ENCODE data around the gene STXBP4.
A peak's percentile ranks its signal among the peaks of the same experiment; 100 is the strongest.

Gene STXBP4

GRCh38 chr17:54992797-54993639 lies 24.5 kb downstream of the STXBP4 start:
- no peaks in the 10 kb centered on the region for H3K27me3 ChIP-seq (ENCODE audit: low read length)
- H3K9me3 ChIP-seq (ENCODE audit: insufficient read depth, low read length) = no peaks in the 10 kb centered on the region
- no peaks in the 10 kb centered on the region for H3K79me2 ChIP-seq (ENCODE audit: insufficient read depth, low read length)
- no peak overlapping the region for H2AFZ ChIP-seq (ENCODE audit: low read depth, low read length, severe bottlenecking)
- no peak overlapping the region for H3K4me3 ChIP-seq (ENCODE audit: insufficient read depth, low read length, poor library complexity, severe bottlenecking)
- no peaks in the 10 kb centered on the region for H3K9me2 ChIP-seq (replicated peaks; ENCODE audit: insufficient read depth, low read length)
- H4K20me1 ChIP-seq (ENCODE audit: low read depth, low read length) = no peaks in the 10 kb centered on the region
- TF ChIP-seq CTCF (IDR thresholded peaks at IDR 0.05; ENCODE audit: insufficient read depth, low read length, poor library complexity, severe bottlenecking) = peak; percentile 71
- no peak for TF ChIP-seq EZH2phosphoT487 (conservative IDR thresholded peaks at IDR 0.05; ENCODE audit: low read length)
- H3K9ac ChIP-seq (ENCODE audit: low read length) = no peak overlapping the region
- H3K4me2 ChIP-seq (ENCODE audit: low read depth, low read length, poor library complexity, severe bottlenecking) = no peak overlapping the region
- H3K27ac ChIP-seq (ENCODE audit: low read depth, low read length) = no peak overlapping the region
- H3F3A ChIP-seq (ENCODE audit: insufficient read depth) = 0 out of 2 replicates have a peak, but pooled peaks cover 3% of the 10 kb centered on the region
- no peaks in the 10 kb centered on the region for H3K36me3 ChIP-seq (ENCODE audit: low read length)

- H3K79me2 ChIP-seq (ENCODE audit: insufficient read depth, low read length) = no peaks in the 10 kb centered on the region
- H3K9me3 ChIP-seq (ENCODE audit: insufficient read depth, low read length) = no peaks in the 10 kb centered on the region
- no peak overlapping the region for H2AFZ ChIP-seq (ENCODE audit: low read depth, low read length, severe bottlenecking)
- H3F3A ChIP-seq (ENCODE audit: insufficient read depth) = 0 out of 2 replicates have a peak, but pooled peaks cover 3% of the 10 kb centered on the region
- H3K36me3 ChIP-seq (ENCODE audit: low read length) = peaks cover 4% of the 10 kb centered on the region; the same call in 1 of the 2 replicates
- H3K9ac ChIP-seq (ENCODE audit: low read length) = no peak overlapping the region
- no peaks in the 10 kb centered on the region for H3K27me3 ChIP-seq (ENCODE audit: low read length)
- no peaks in the 10 kb centered on the region for H3K9me2 ChIP-seq (replicated peaks; ENCODE audit: insufficient read depth, low read length)
- no peak overlapping the region for H3K27ac ChIP-seq (ENCODE audit: low read depth, low read length)
- H3K4me2 ChIP-seq (ENCODE audit: low read depth, low read length, poor library complexity, severe bottlenecking) = no peak overlapping the region
- H4K20me1 ChIP-seq (ENCODE audit: low read depth, low read length) = no peaks in the 10 kb centered on the region
- H3K4me3 ChIP-seq (ENCODE audit: insufficient read depth, low read length, poor library complexity, severe bottlenecking) = no peak overlapping the region
- TF ChIP-seq EZH2phosphoT487 (conservative IDR thresholded peaks at IDR 0.05; ENCODE audit: low read length) (no peak), CTCF (IDR thresholded peaks at IDR 0.05; ENCODE audit: insufficient read depth, low read length, poor library complexity, severe bottlenecking) (no peak)
Observed at GRCh38 chr17:54996441-54996840, 27.9 kb downstream of the STXBP4 start.

- H3K9me3 ChIP-seq (ENCODE audit: insufficient read depth, low read length) = no peaks in the 10 kb centered on the region
- H3K27me3 ChIP-seq (ENCODE audit: low read length) = no peaks in the 10 kb centered on the region
- H3K4me3 ChIP-seq (ENCODE audit: insufficient read depth, low read length, poor library complexity, severe bottlenecking) = no peak overlapping the region
Observed at GRCh38 chr17:55002458-55002857, 33.9 kb downstream of the STXBP4 start.

More at GRCh38 chr17:55002458-55002857, 33.9 kb downstream of the STXBP4 start:
- Histone ChIP-seq H3K9ac (ENCODE audit: low read length) (no peak overlapping the region), H3K27ac (ENCODE audit: low read depth, low read length) (no peak overlapping the region), H3K36me3 (ENCODE audit: low read length) (peaks cover 4% of the 10 kb centered on the region; the same call in 1 of the 2 replicates), H3F3A (ENCODE audit: insufficient read depth) (0 out of 2 replicates have a peak, but pooled peaks cover 3% of the 10 kb centered on the region), H3K4me2 (ENCODE audit: low read depth, low read length, poor library complexity, severe bottlenecking) (no peak overlapping the region), H2AFZ (ENCODE audit: low read depth, low read length, severe bottlenecking) (no peak overlapping the region), H3K79me2 (ENCODE audit: insufficient read depth, low read length) (no peaks in the 10 kb centered on the region), H3K9me2 (replicated peaks; ENCODE audit: insufficient read depth, low read length) (no peaks in the 10 kb centered on the region), H4K20me1 (ENCODE audit: low read depth, low read length) (no peaks in the 10 kb centered on the region; the same call in 1 of the 2 replicates)
- TF ChIP-seq CTCF (IDR thresholded peaks at IDR 0.05; ENCODE audit: insufficient read depth, low read length, poor library complexity, severe bottlenecking) = no peak
- TF ChIP-seq EZH2phosphoT487 (conservative IDR thresholded peaks at IDR 0.05; ENCODE audit: low read length) = no peak
